Natural killer cell treated with Interleukin-12 subunit alpha and Interleukin-12 subunit beta and Interleukin-15 and Interleukin-18, amount 100 ng/mL, for 72 hours (primary cell): ENCODE data around the gene HECW1. TPM values are rescaled to one million over a fixed set of nuclear protein-coding genes. Genes with fewer than 3 reads are reported as not detected.
"Not testable (repeated sequence)": the region's sequence is repeated elsewhere in the genome, so short reads cannot be mapped to it uniquely, and the experiment has no call there.

Experiments
- ATAC-seq, 2 donors: fragments of 150-1000 bp; cut with Tn5 transposase in 1 of 2; sonication (Bioruptor Pico), chemical (Tn5 transposase) in 1 of 2; 2 replicates each; pipeline ENCODE4 v1.10.0; 2021
- DNase-seq: peaks from one replicate; pipeline ENCODE4 v3.0.0; 2022; ENCODE audit warnings: low spot score
- H3K27ac Mint-ChIP-seq, 2 donors: 1 replicate in 1 of 2; 2 replicates in 1 of 2; pipeline ENCODE4 v1.8.0; 2022; ENCODE audit warnings: mixed read lengths in 2 of 2, mild to moderate bottlenecking in 1 of 2, moderate library complexity in 1 of 2
- H3K27me3 Mint-ChIP-seq, 2 donors: 1 replicate in 1 of 2; 2 replicates in 1 of 2; pipeline ENCODE4 v1.8.0; 2022; ENCODE audit warnings: mixed read lengths in 2 of 2
- H3K36me3 Mint-ChIP-seq: one replicate; pipeline ENCODE4 v1.8.0; 2022; ENCODE audit warnings: mixed read lengths
- H3K4me1 Mint-ChIP-seq, 2 donors: 1 replicate in 1 of 2; 2 replicates in 1 of 2; pipeline ENCODE4 v1.8.0; 2022; ENCODE audit warnings: low read depth in 2 of 2, mixed read lengths in 2 of 2, mild to moderate bottlenecking in 1 of 2
- H3K4me3 Mint-ChIP-seq: one replicate; pipeline ENCODE4 v1.8.0; 2022; ENCODE audit warnings: mixed read lengths
- H3K9me3 Mint-ChIP-seq: 2 replicates; pipeline ENCODE4 v1.8.0; 2022; ENCODE audit warnings: mixed read lengths
- total RNA-seq, 2 donors: library from RNA; stranded (reverse); gene quantifications; one replicate each; pipeline ENCODE4 v1.2.3, GENCODE V29; 2022

The HECW1 gene
- total RNA-seq, 2 donors from 2014 or later = not detected

DNA sequence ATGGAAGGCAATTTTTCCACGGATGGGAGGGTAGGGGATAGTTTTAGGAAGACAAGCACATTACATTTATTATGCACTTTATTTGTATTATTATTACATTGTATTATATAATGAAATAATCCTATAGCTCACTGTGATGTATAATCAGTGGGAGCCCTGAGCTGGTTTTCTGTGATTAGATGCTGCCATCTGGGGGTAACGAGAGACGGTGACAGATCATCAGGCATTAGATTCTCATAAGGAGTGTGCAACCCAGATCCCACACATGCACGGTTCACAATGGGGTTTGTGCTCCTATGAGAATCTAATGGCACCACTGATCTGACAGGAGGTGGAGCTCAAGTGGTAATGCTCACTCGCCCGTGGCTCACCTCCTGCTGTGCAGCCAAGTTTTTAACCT is 366.6 kb downstream of the HECW1 start:
- DNase-seq = no peak

DNA sequence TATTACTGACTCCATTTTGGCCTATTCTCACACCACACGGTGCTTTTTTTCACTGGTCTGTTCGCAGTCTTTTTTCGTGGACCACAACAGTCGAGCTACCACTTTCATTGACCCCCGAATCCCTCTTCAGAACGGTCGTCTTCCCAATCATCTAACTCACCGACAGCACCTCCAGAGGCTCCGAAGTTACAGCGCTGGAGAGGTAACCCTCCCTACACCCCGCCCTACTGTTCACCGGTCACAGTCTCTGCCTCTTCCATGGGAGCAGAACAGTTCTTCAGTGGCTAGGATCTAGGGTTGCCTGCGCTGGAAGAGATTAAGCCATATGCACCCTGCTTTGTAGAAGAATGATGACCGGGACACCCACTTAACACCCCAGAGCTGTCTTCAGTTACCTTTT is 367.1 kb downstream of the HECW1 start:
- ATAC-seq = no peak
- Mint-ChIP-seq H3K9me3 (no peaks in the 10 kb centered on the region), H3K4me1 (peaks cover 0 to 5% of the 10 kb centered on the region in 2 donors), H3K27me3 (peaks cover 13 to 20% of the 10 kb centered on the region in 2 donors), H3K36me3 (no peaks in the 10 kb centered on the region), H3K27ac (no peak overlapping the region), H3K4me3 (no peak overlapping the region)
- no peak for DNase-seq

More for the DNA sequence above, 366.6 kb downstream of the HECW1 start:
- Mint-ChIP-seq H3K9me3 (no peaks in the 10 kb centered on the region), H3K4me1 (peaks cover 0 to 5% of the 10 kb centered on the region in 2 donors), H3K27me3 (peaks cover 13 to 15% of the 10 kb centered on the region in 2 donors), H3K27ac (no peak overlapping the region), H3K36me3 (no peaks in the 10 kb centered on the region), H3K4me3 (no peak overlapping the region)
- no peak for ATAC-seq

DNA sequence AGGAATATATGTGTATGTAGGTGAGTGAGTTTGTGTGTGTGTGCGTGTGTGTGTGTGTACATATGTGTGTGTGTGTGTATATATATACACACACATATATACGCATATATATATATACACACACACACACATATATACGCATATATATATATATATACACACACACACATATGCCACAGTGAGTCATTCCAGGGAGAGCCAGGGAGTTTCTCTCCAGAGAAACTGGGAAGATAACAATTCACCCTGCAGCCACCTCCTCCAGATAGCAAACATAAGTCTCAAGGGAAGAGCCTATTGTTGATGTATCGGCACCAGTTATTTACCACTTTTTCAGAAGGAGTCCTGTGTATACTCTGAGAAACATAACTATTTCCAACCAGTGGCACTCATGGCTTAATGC is 368.1 kb downstream of the HECW1 start:
- DNase-seq (no peak), ATAC-seq (no peak)
- H3K27ac Mint-ChIP-seq = no peak overlapping the region
- H3K4me3 Mint-ChIP-seq = no peak overlapping the region
- no peaks in the 10 kb centered on the region for H3K36me3 Mint-ChIP-seq
- H3K4me1 Mint-ChIP-seq = peaks cover 0 to 5% of the 10 kb centered on the region in 2 donors
- H3K9me3 Mint-ChIP-seq = no peaks in the 10 kb centered on the region
- H3K27me3 Mint-ChIP-seq = peaks cover 12 to 22% of the 10 kb centered on the region in 2 donors

DNA sequence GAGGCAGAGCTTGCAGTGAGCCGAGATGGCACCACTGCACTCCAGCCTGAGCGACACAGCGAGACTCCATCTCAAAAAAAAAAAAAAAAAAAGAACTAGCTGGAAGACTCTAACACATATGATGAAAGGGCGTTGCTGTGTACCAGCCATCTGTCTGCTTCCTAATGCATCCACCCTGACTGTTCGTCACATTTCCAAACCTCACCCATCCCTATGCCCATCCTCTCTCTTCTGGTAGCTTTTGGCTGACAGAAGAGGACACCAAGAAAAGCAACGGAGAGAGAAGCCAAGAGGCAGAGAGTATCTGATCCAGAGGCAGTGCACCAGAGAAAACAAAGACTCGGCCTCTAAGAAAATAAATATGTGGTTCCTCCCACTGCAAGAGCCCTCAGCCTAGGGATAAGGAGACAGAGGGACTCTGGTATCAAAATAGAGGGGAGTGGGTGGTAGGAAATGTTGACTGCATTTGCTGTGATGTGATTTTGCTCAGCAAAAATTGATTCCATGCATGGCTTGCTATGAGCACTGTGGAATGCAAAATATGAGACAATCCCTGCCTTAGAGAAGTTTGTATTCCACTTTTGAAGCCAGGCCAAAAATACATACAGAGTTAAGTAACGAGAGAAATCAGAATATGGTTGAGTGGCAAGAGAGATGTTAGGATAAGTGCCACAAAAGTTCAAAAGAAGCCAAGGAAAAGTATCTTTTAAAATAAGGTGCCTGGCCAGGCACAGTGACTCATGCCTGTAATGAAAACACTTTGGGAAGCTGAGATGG is 369.6 kb downstream of the HECW1 start:
- no peak for DNase-seq
- H3K9me3 Mint-ChIP-seq = no peaks in the 10 kb centered on the region
- H3K4me3 Mint-ChIP-seq = no peak overlapping the region
- no peak overlapping the region for H3K27ac Mint-ChIP-seq
- peaks cover 0 to 5% of the 10 kb centered on the region in 2 donors for H3K4me1 Mint-ChIP-seq
- H3K36me3 Mint-ChIP-seq = no peaks in the 10 kb centered on the region
- peaks cover 12 to 22% of the 10 kb centered on the region in 2 donors for H3K27me3 Mint-ChIP-seq
- no peak for ATAC-seq

DNA sequence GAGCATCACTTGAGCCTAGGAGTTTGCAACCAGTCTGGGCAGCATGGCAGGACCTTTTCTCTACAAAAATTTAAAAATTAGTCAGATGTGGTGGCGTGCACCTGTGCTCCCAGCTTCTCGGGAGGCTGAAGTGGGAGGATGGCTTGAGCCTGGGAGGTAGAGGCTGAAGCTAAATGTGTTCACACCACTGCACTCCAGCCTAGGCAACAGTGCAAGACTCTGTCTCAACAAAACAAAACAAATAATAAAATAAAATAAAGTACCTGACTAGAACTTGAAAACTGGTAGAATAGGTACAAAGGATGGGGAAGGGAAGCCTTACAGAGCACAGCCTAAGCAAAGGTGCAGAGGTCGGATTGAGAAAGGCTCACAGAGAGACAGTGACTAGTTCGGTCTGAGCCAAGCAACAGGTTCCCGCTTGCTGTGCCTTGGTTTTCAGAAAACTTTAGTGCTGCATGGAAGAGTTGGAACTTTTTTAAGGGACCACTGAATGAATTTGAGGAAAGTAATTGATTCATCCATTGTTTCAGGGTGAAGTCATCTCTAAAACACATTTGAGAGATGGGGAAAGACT is 370.3 kb downstream of the HECW1 start:
- H3K27ac Mint-ChIP-seq = no peak overlapping the region
- no peaks in the 10 kb centered on the region for H3K4me1 Mint-ChIP-seq
- H3K9me3 Mint-ChIP-seq = no peaks in the 10 kb centered on the region
- ATAC-seq (no peak), DNase-seq (no peak)
- no peaks in the 10 kb centered on the region for H3K36me3 Mint-ChIP-seq
- H3K4me3 Mint-ChIP-seq = no peak overlapping the region
- peaks cover 14 to 22% of the 10 kb centered on the region in 2 donors for H3K27me3 Mint-ChIP-seq

DNA sequence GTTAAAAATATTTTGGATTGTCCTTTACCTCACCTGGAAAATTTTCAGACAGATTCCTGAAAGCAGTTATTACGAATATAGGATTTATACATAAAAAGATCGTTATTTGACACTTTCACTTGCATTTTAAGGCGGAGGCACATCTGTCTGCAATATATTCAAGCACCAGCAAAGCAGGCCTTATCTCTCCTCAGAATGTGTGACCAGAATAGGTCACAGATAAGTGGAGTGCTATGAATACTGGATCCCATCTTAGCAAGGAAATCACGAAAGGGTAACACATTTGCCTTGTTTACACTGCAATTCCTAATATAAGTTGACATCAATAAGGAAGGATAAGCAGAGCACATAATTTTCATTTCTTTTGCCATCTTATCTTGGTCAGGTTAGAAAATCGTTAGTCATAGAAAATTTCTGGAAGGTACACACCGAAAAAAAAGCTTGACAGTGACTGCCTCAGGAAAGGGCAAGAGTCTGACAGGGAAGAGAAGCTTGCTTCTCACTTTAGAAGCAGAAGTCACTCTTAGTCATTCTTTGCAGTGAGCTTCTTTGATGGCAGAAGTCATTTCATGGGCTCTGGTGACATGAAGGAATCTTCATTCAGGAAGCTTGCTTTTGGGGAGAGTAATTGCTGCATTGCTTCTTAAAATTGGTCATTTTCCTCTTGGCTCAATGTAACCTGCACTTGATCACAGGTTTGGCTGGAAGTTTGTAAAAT is 372.4 kb downstream of the HECW1 start:
- no peak overlapping the region for H3K4me3 Mint-ChIP-seq
- peaks cover 17 to 22% of the 10 kb centered on the region in 2 donors for H3K27me3 Mint-ChIP-seq
- DNase-seq = no peak
- no peak for ATAC-seq
- no peaks in the 10 kb centered on the region for H3K9me3 Mint-ChIP-seq
- H3K36me3 Mint-ChIP-seq = no peaks in the 10 kb centered on the region
- H3K27ac Mint-ChIP-seq = no peak overlapping the region
- no peaks in the 10 kb centered on the region for H3K4me1 Mint-ChIP-seq

DNA sequence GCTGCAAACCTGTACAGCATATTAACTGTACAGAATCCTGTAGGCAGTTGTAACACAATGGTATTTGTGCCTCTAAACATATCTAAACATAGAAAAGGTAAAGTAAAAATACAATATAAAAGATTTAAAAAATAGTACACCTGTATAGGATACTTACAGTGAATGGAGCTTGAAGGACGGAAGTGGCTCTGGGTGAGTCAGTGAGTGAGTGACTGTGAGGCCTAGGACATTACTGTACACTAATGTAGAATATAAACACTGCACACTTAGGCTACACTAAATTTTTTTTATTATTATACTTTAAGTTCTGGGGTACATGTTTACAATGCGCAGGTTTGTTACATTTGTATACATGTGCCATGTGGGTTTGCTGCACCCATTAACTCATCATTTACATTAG is 373.1 kb downstream of the HECW1 start:
- no peak for ATAC-seq
- H3K27ac Mint-ChIP-seq = no peak overlapping the region
- H3K36me3 Mint-ChIP-seq = no peaks in the 10 kb centered on the region
- H3K4me3 Mint-ChIP-seq = no peak overlapping the region
- H3K27me3 Mint-ChIP-seq = peaks cover 20 to 22% of the 10 kb centered on the region in 2 donors
- no peaks in the 10 kb centered on the region for H3K4me1 Mint-ChIP-seq
- no peak for DNase-seq
- H3K9me3 Mint-ChIP-seq = no peaks in the 10 kb centered on the region

DNA sequence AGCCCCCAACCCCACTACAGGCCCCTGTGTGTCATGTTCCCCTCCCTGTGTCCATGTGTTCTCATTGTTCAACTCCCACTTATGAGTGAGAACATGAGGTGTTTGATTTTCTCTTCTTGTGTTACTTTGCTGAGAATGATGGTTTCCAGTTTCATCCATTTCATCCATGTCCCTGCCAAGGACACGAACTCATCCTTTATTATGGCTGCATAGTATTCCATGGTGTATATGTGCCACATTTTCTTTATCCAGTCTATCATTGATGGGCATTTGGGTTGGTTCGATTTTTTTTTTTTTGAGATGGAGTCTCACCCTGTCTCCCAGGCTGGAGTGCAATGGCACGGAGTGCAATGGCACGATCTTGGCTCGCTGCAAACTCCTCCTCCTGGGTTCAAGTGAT is 373.6 kb downstream of the HECW1 start:
- not testable (repeated sequence) for ATAC-seq
- peaks cover 20 to 22% of the 10 kb centered on the region in 2 donors for H3K27me3 Mint-ChIP-seq

DNA sequence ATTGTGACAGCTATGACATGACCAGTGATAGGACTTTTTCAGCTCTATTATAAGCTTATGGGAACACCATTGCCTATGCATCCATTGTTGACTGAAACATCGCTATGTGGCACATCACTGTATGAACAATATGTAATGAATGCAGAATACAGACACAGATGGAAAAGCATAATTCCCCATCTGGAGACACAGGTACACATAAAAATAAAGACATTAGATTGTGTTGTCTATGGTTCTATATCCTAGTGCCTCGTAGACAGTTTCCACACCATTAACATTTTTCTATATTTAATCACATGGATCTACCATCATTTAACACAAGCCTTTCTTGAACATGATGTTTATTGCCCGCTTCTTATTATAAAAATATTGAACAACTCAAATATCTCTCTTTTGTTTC is 374.2 kb downstream of the HECW1 start:
- H3K4me3 Mint-ChIP-seq = no peak overlapping the region
- H3K27ac Mint-ChIP-seq = no peak overlapping the region
- H3K9me3 Mint-ChIP-seq = no peaks in the 10 kb centered on the region
- no peak for ATAC-seq
- no peak for DNase-seq
- H3K36me3 Mint-ChIP-seq = no peaks in the 10 kb centered on the region
- H3K4me1 Mint-ChIP-seq = no peaks in the 10 kb centered on the region
- H3K27me3 Mint-ChIP-seq = peaks cover 20 to 22% of the 10 kb centered on the region in 2 donors

More for the DNA sequence above, 373.6 kb downstream of the HECW1 start:
- not testable (repeated sequence) for DNase-seq, H3K4me1 Mint-ChIP-seq, H3K9me3 Mint-ChIP-seq, H3K36me3 Mint-ChIP-seq, H3K27ac Mint-ChIP-seq, H3K4me3 Mint-ChIP-seq

DNA sequence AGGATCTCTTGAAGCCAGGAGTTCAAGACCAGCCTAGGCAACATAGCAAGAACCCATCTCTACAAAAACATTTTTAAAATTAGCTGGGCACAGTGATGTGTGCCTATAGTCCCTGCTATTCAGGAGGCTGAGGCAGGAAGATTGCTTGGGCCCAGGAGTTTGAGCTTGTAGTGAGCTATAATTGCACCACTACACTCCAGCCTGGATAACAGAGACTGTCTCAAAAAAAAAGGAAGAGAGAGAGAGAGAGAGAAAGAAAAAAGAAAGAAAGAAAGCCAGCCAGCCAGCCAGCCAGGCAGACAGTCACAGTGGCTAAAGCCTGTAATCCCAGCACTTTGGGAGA is 375.3 kb downstream of the HECW1 start:
- DNase-seq (no peak), ATAC-seq (no peak)
- Mint-ChIP-seq H3K36me3 (no peaks in the 10 kb centered on the region), H3K27me3 (peaks cover 20% of the 10 kb centered on the region in 2 donors), H3K4me1 (no peaks in the 10 kb centered on the region), H3K4me3 (no peak overlapping the region), H3K27ac (no peak overlapping the region), H3K9me3 (no peaks in the 10 kb centered on the region)

DNA sequence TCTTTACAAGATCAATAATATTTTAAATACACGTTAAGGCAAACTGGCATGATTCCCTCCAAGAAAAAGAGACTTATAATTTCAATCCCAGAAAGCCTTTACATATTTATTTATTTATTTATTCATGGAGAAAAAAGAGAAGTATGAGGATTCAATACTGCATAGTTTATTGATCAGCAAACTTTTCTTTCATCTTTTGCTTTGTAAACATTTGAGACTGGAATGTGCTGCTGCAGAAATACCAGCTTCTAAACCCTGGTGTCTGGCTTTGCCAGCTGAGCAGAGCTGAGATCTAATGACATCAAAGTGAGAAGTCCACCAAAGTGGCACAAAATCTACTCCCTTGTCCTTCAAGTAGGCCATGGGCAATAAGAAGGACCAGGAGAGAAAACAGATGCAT is 376.8 kb downstream of the HECW1 start:
- peaks cover 22 to 24% of the 10 kb centered on the region in 2 donors for H3K27me3 Mint-ChIP-seq
- H3K36me3 Mint-ChIP-seq = no peaks in the 10 kb centered on the region
- H3K4me3 Mint-ChIP-seq = no peak overlapping the region
- no peaks in the 10 kb centered on the region for H3K9me3 Mint-ChIP-seq
- H3K27ac Mint-ChIP-seq = no peak overlapping the region
- H3K4me1 Mint-ChIP-seq = no peaks in the 10 kb centered on the region
- ATAC-seq (no peak), DNase-seq (no peak)

DNA sequence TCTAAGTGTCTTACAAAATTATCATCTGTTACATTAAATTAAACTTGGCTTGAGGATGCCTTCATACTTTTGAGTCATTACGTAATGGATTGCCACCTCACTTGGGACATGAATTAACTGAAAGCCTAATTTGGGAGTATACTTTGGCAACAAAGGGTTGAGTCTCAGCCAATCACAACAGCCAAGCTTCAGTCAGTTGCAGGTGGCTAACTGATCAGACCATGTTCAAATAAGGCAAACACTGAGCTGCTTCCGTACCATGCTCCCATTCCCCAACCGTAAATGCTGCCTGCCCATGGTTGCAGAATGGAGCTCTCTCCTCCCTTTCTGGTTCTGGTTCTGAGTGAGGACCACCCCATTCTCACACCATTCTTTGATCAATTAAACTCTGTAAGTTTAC is 377.6 kb downstream of the HECW1 start:
- no peak overlapping the region for H3K27ac Mint-ChIP-seq
- peaks cover 22% of the 10 kb centered on the region in 2 donors for H3K27me3 Mint-ChIP-seq
- no peaks in the 10 kb centered on the region for H3K9me3 Mint-ChIP-seq
- no peak overlapping the region for H3K4me3 Mint-ChIP-seq
- DNase-seq (no peak), ATAC-seq (no peak)
- no peaks in the 10 kb centered on the region for H3K36me3 Mint-ChIP-seq
- H3K4me1 Mint-ChIP-seq = no peaks in the 10 kb centered on the region

DNA sequence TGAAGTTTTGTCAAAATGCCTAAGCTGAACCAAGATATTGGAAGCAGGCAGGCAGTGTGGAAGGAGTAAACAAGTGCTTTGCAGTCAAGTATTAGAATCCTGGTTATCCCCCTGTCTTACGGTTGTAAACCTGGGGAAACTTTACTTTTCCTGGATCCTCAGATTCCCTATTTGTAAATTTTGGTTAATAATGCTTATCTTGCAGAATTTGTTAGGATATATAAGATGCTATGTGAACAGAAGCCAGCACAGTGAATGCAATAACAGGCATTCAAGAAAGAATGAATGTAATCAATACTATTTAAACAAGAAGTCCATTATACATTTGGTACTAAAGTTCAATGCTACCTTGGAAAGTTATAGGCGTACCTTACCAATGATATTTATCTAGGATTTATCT is 378.7 kb downstream of the HECW1 start:
- Mint-ChIP-seq H3K27ac (no peak overlapping the region), H3K9me3 (no peaks in the 10 kb centered on the region), H3K36me3 (no peaks in the 10 kb centered on the region), H3K4me3 (no peak overlapping the region), H3K27me3 (peaks cover 27 to 30% of the 10 kb centered on the region in 2 donors), H3K4me1 (no peaks in the 10 kb centered on the region)
- DNase-seq = no peak
- no peak for ATAC-seq

DNA sequence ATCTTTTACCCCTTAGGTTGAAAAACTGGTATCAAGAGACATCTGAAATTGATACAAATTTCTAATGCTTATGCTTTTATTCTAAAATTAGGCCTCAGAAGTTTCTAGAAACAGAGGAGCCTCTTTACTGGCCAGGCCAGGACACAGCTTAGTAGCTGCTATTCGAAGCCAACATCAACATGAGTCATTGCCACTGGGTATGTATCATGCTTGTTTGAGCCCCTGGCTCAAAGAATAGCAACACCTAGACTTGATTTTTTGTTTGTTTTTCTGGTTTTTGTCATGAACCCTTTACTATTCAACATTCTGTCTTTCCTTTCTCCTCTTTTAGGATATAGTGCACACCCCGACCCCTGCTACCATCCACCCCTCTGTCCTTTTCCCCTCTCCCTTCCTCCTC is 379.5 kb downstream of the HECW1 start:
- Mint-ChIP-seq H3K27ac (no peak overlapping the region), H3K9me3 (no peaks in the 10 kb centered on the region), H3K36me3 (no peaks in the 10 kb centered on the region), H3K4me3 (no peak overlapping the region), H3K27me3 (peaks cover 30 to 33% of the 10 kb centered on the region in 2 donors), H3K4me1 (no peaks in the 10 kb centered on the region)
- ATAC-seq (no peak), DNase-seq (no peak)
